ENCODE results near the gene SF3B5. TPM values are rescaled to one million over a fixed set of nuclear protein-coding genes. Genes with fewer than 3 reads are reported as not detected.

The SF3B5 gene
- total and polyA plus RNA-seq, 9 of the 15 experiments (the other 6 are each of a cell fraction or from before 2014, with no cell fraction given): 238 to 1,211 (median 407) TPM

DNA sequence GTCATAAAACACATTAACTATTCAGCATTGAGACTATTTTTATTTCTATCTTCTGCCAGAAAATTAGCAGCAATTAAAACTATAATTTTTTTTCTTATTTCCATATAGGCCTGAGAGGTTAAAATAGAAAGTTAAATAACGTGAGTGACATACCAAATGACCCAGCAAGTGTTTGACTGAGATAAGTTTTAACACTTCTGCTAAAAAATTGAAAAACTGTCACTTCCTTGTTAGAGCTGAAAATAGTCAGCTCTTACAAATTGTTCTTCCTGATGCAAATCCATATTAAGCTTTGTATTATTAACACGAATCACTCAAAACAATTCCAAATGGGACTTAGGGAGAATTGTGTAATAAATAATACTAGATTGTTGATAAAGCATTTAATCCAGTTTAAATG is 28.5 kb upstream of the SF3B5 start (continued):
- TF ChIP-seq MITF (IDR thresholded peaks at IDR 0.05) (no peak), ZNF146 (CRISPR knock-in tag; IDR thresholded peaks at IDR 0.05; ENCODE audit: unreplicated experiment) (no peak), RFX5 (IDR thresholded peaks at IDR 0.05; ENCODE audit: low read depth, low read length) (no peak), ZSCAN32 (CRISPR knock-in tag; IDR thresholded peaks at IDR 0.05) (no peak), LEF1 (IDR thresholded peaks at IDR 0.05) (peak; percentile 29; the same call in 1 of the 2 replicates), MAFK (IDR thresholded peaks at IDR 0.05; ENCODE audit: low read length) (no peak), BHLHE40 (IDR thresholded peaks at IDR 0.05; ENCODE audit: low read length) (peak; percentile 18; the same call in 1 of the 2 replicates), POLR2G (IDR thresholded peaks at IDR 0.05; ENCODE audit: low read depth, low read length) (no peak), KAT7 (CRISPR knock-in tag; IDR thresholded peaks at IDR 0.05; ENCODE audit: borderline replicate concordance) (no peak), RBM22 (IDR thresholded peaks at IDR 0.05; ENCODE audit: low read depth, low read length, poor library complexity, severe bottlenecking) (no peak), GATAD2A (IDR thresholded peaks at IDR 0.05) (no peak), TEAD4 (IDR thresholded peaks at IDR 0.05; ENCODE audit: low read length) (peak; percentile 53; the same call in 1 of the 2 replicates), TEAD4 (CRISPR knock-in tag; IDR thresholded peaks at IDR 0.05; ENCODE audit: borderline replicate concordance) (no peak), PRMT5 (CRISPR knock-in tag; IDR thresholded peaks at IDR 0.05) (no peak), COPS2 (conservative IDR thresholded peaks at IDR 0.05) (no peak), SMAD3 (CRISPR knock-in tag; conservative IDR thresholded peaks at IDR 0.05) (no peak), GABPB2 (CRISPR knock-in tag; conservative IDR thresholded peaks at IDR 0.05) (no peak), PURB (CRISPR knock-in tag; IDR thresholded peaks at IDR 0.05; ENCODE audit: low read depth) (no peak), KLF1 (tag; IDR thresholded peaks at IDR 0.05) (no peak), FOSL1 (tag; conservative IDR thresholded peaks at IDR 0.05) (no peak), IRF2 (CRISPR knock-in tag; IDR thresholded peaks at IDR 0.05) (no peak), SUPT5H (IDR thresholded peaks at IDR 0.05) (no peak)
- TF ChIP-seq, protein P1, sequence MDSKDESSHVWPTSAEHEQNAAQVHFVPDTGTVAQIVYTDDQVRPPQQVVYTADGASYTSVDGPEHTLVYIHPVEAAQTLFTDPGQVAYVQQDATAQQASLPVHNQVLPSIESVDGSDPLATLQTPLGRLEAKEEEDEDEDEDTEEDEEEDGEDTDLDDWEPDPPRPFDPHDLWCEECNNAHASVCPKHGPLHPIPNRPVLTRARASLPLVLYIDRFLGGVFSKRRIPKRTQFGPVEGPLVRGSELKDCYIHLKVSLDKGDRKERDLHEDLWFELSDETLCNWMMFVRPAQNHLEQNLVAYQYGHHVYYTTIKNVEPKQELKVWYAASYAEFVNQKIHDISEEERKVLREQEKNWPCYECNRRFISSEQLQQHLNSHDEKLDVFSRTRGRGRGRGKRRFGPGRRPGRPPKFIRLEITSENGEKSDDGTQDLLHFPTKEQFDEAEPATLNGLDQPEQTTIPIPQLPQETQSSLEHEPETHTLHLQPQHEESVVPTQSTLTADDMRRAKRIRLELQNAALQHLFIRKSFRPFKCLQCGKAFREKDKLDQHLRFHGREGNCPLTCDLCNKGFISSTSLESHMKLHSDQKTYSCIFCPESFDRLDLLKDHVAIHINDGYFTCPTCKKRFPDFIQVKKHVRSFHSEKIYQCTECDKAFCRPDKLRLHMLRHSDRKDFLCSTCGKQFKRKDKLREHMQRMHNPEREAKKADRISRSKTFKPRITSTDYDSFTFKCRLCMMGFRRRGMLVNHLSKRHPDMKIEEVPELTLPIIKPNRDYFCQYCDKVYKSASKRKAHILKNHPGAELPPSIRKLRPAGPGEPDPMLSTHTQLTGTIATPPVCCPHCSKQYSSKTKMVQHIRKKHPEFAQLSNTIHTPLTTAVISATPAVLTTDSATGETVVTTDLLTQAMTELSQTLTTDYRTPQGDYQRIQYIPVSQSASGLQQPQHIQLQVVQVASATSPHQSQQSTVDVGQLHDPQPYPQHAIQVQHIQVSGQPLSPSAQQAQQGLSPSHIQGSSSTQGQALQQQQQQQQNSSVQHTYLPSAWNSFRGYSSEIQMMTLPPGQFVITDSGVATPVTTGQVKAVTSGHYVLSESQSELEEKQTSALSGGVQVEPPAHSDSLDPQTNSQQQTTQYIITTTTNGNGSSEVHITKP (IDR thresholded peaks at IDR 0.05; ENCODE audit: partially characterized antibody): no peak
- TF ChIP-seq, protein P2, sequence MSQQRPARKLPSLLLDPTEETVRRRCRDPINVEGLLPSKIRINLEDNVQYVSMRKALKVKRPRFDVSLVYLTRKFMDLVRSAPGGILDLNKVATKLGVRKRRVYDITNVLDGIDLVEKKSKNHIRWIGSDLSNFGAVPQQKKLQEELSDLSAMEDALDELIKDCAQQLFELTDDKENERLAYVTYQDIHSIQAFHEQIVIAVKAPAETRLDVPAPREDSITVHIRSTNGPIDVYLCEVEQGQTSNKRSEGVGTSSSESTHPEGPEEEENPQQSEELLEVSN (IDR thresholded peaks at IDR 0.05; ENCODE audit: borderline replicate concordance in 1 of 2, extremely low read depth in 1 of 2, insufficient read depth in 1 of 2, insufficient read length in 1 of 2, low read depth in 1 of 2, low read length in 1 of 2, poor library complexity in 1 of 2, severe bottlenecking in 1 of 2): no peak
- TF ChIP-seq, protein P3, sequence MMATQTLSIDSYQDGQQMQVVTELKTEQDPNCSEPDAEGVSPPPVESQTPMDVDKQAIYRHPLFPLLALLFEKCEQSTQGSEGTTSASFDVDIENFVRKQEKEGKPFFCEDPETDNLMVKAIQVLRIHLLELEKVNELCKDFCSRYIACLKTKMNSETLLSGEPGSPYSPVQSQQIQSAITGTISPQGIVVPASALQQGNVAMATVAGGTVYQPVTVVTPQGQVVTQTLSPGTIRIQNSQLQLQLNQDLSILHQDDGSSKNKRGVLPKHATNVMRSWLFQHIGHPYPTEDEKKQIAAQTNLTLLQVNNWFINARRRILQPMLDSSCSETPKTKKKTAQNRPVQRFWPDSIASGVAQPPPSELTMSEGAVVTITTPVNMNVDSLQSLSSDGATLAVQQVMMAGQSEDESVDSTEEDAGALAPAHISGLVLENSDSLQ (IDR thresholded peaks at IDR 0.05): peak; percentile 90
